Small intestine (tissue), 7 donors: ENCODE data around the gene EPS8. TPM values are rescaled to one million over a fixed set of nuclear protein-coding genes. Genes with fewer than 3 reads are reported as not detected.
A peak's percentile ranks its signal among the peaks of the same experiment; 100 is the strongest.

ENCODE experiments used
- DNase-seq, 2 donors: peaks; one replicate each; pipeline versions ENCODE4 v3.0.0 to v3.0.0-alpha.2; 2013
- FAIRE-seq: peaks from 2 replicates; lab custom pipeline; 2012; peaks lifted over from hg19 to GRCh38; lab: Jason Lieb, UNC
- H3K27ac ChIP-seq, 3 donors: one replicate each; pipeline ENCODE4 v1.5.1; 2013; ENCODE audit warnings: low read length in 2 of 3, mild to moderate bottlenecking in 2 of 3, control low read depth in 1 of 3, inconsistent platforms in 1 of 3, low read depth in 1 of 3, moderate library complexity in 1 of 3
- H3K27me3 ChIP-seq, 3 donors: one replicate each; pipeline ENCODE4 v1.6.1; 2013; ENCODE audit warnings: low read length in 3 of 3, inconsistent platforms in 1 of 3; ENCODE audit not compliant: control insufficient read depth in 3 of 3, insufficient read depth in 3 of 3
- H3K36me3 ChIP-seq, 3 donors: one replicate each; pipeline ENCODE4 v1.6.1; 2013; ENCODE audit warnings: low read length in 3 of 3, inconsistent platforms in 1 of 3, low read depth in 1 of 3, mild to moderate bottlenecking in 1 of 3, moderate library complexity in 1 of 3; ENCODE audit not compliant: control insufficient read depth in 3 of 3, insufficient read depth in 2 of 3
- H3K4me1 ChIP-seq, 3 donors: one replicate each; pipeline ENCODE4 v1.6.1; 2013; ENCODE audit warnings: low read length in 2 of 3, inconsistent platforms in 1 of 3, low read depth in 1 of 3, mild to moderate bottlenecking in 1 of 3, moderate library complexity in 1 of 3; ENCODE audit not compliant: control insufficient read depth in 3 of 3, insufficient read depth in 2 of 3
- H3K4me3 ChIP-seq, 3 donors: one replicate each; pipeline ENCODE4 v1.5.1; 2013; ENCODE audit warnings: low read length in 3 of 3, control low read depth in 1 of 3, inconsistent platforms in 1 of 3, low read depth in 1 of 3, mild to moderate bottlenecking in 1 of 3, moderate library complexity in 1 of 3
- H3K9me3 ChIP-seq, 2 donors: one replicate each; pipeline ENCODE4 v1.6.1; 2013; ENCODE audit warnings: low read depth in 1 of 2, low read length in 1 of 2; ENCODE audit not compliant: control insufficient read depth in 2 of 2, insufficient read depth in 1 of 2
- WGBS, 3 donors: extraction: QIAGEN DNeasy Blood & Tissue Kit; methylation state at CpG; one replicate each; pipeline ENCODE4 v1.1.7; 2013; 5-methylcytosine and 5-hydroxymethylcytosine counted together
- polyA plus RNA-seq, 4 donors: library from polyadenylated mRNA; stranded (reverse) in 3 of 4; unstranded in 1 of 4; fragments of 200-250 nt in 3 of 4; fragments of 120-200 nt in 1 of 4; gene quantifications; one replicate each; pipeline versions ENCODE4 v1.2.1 to v1.2.3, GENCODE V29; 2013
- donor health status: healthy with polysubstance abuse.
- donor health status: control.
- donor health status: control.
- donor health status: Bipolar disorder and iron deficiency.
- donor health status: healthy.

Gene EPS8
- polyA plus RNA-seq, 4 donors: 38.0 to 103 (median 55.8) TPM

GRCh38 chr12:15716581-15716980, 72.6 kb downstream of the EPS8 start:
- DNase-seq (no peak), FAIRE-seq (no peak)
- no peaks in the 10 kb centered on the region for H3K27me3 ChIP-seq
- WGBS, 3 donors: 37 to 52% (median 41%) methylated on average over 2 of the region's 2 CpGs
- no peak overlapping the region for H3K4me3 ChIP-seq
- peaks cover 0 to 5% (median 0%) of the 10 kb centered on the region in 3 donors for H3K36me3 ChIP-seq
- no peaks in the 10 kb centered on the region for H3K9me3 ChIP-seq
- no peak overlapping the region for H3K27ac ChIP-seq
- peaks cover 2 to 13% (median 4%) of the 10 kb centered on the region in 3 donors for H3K4me1 ChIP-seq

- Histone ChIP-seq H3K27ac (peak overlapping the region in 1 of 3 donors; percentile 10), H3K4me3 (no peak overlapping the region), H3K4me1 (peaks cover 0 to 21% (median 4%) of the 10 kb centered on the region in 3 donors), H3K27me3 (no peaks in the 10 kb centered on the region), H3K9me3 (no peaks in the 10 kb centered on the region), H3K36me3 (peaks cover 0 to 8% (median 0%) of the 10 kb centered on the region in 3 donors)
- WGBS, 3 donors: 66 to 84% (median 69%) methylated on average over 2 of the region's 2 CpGs
- DNase-seq (no peak), FAIRE-seq (no peak)
Measured at GRCh38 chr12:15714256-15714655, 74.9 kb downstream of the EPS8 start.

- FAIRE-seq: peak; percentile 53
Measured at GRCh38 chr12:15712823-15713660, 76.1 kb downstream of the EPS8 start.

GRCh38 chr12:15712160-15712559, 77.0 kb downstream of the EPS8 start:
- Histone ChIP-seq H3K36me3 (peaks cover 0 to 8% (median 0%) of the 10 kb centered on the region in 3 donors), H3K4me3 (peak overlapping the region in 2 of 3 donors; percentile 0 to 56), H3K27ac (peak overlapping the region; percentile 88 to 93 (median 92)), H3K4me1 (peaks cover 0 to 30% (median 4%) of the 10 kb centered on the region in 3 donors), H3K27me3 (no peaks in the 10 kb centered on the region), H3K9me3 (no peaks in the 10 kb centered on the region)
- FAIRE-seq: no peak
- 6 to 45% (median 20%) methylated on average over 1 of the region's 1 CpG for WGBS, 3 donors
- no peak for DNase-seq

More at GRCh38 chr12:15712823-15713660, 76.1 kb downstream of the EPS8 start:
- Histone ChIP-seq H3K36me3 (peaks cover 0 to 8% (median 0%) of the 10 kb centered on the region in 3 donors), H3K4me1 (peaks cover 0 to 26% (median 4%) of the 10 kb centered on the region in 3 donors), H3K9me3 (no peaks in the 10 kb centered on the region), H3K27ac (peak overlapping the region; percentile 88 to 93 (median 92)), H3K4me3 (peak overlapping the region in 2 of 3 donors; percentile 0 to 56), H3K27me3 (no peaks in the 10 kb centered on the region)
- 11 to 48% (median 27%) methylated on average over 8 of the region's 8 CpGs for WGBS, 3 donors
- DNase-seq: peak; percentile 91 to 98

GRCh38 chr12:15710860-15711510, 78.2 kb downstream of the EPS8 start:
- Histone ChIP-seq H3K4me3 (peak overlapping the region in 1 of 3 donors; percentile 44), H3K27me3 (no peaks in the 10 kb centered on the region), H3K9me3 (no peaks in the 10 kb centered on the region), H3K27ac (peak overlapping the region in 2 of 3 donors; percentile 76 to 88), H3K36me3 (peaks cover 0 to 8% (median 0%) of the 10 kb centered on the region in 3 donors), H3K4me1 (peaks cover 0 to 34% (median 4%) of the 10 kb centered on the region in 3 donors)
- FAIRE-seq (no peak), DNase-seq (peak; percentile 54 to 66)
- WGBS, 3 donors: 49 to 74% (median 62%) methylated on average over 4 of the region's 4 CpGs

- Histone ChIP-seq H3K4me3 (no peak overlapping the region), H3K27me3 (no peaks in the 10 kb centered on the region), H3K9me3 (no peaks in the 10 kb centered on the region), H3K27ac (peak overlapping the region in 1 of 3 donors; percentile 58), H3K4me1 (peaks cover 0 to 34% (median 4%) of the 10 kb centered on the region in 3 donors), H3K36me3 (peaks cover 0 to 3% (median 0%) of the 10 kb centered on the region in 3 donors)
- DNase-seq: no peak
- WGBS, 3 donors: 78 to 84% (median 81%) methylated on average over 6 of the region's 6 CpGs
- FAIRE-seq: no peak
Measured at GRCh38 chr12:15709551-15709950, 79.6 kb downstream of the EPS8 start.

- Histone ChIP-seq H3K27me3 (no peaks in the 10 kb centered on the region), H3K27ac (peak overlapping the region in 1 of 3 donors; percentile 58), H3K4me3 (no peak overlapping the region), H3K9me3 (no peaks in the 10 kb centered on the region), H3K4me1 (peaks cover 0 to 33% (median 0%) of the 10 kb centered on the region in 3 donors), H3K36me3 (peaks cover 0 to 3% (median 0%) of the 10 kb centered on the region in 3 donors)
- DNase-seq (peak; percentile 45 to 54), FAIRE-seq (no peak)
- WGBS, 3 donors: 74 to 84% (median 81%) methylated on average over 2 of the region's 2 CpGs
Measured at GRCh38 chr12:15708396-15709076, 80.7 kb downstream of the EPS8 start.
